Esophagus muscularis mucosa (tissue), 4 donors: ENCODE data around the gene NUMA1. TPM values are rescaled to one million over a fixed set of nuclear protein-coding genes. Genes with fewer than 3 reads are reported as not detected.

Experiments used
- DNase-seq: peaks from one replicate; pipeline ENCODE4 v3.0.0-alpha.2; 2017; ENCODE audit errors: extremely low spot score
- H3K27ac ChIP-seq, 4 donors: fragments of 200-600 bp; sonication (generic); replicated peaks in 1 of 4; 1 replicate in 3 of 4; 2 replicates in 1 of 4; pipeline ENCODE4 v1.5.1; 2016 to 2019; ENCODE audit warnings: mild to moderate bottlenecking in 1 of 4
- H3K27me3 ChIP-seq, 4 donors: fragments of 200-600 bp; sonication (generic); one replicate each; pipeline versions ENCODE4 v1.5.1 to v1.6.0; 2016 to 2019
- H3K36me3 ChIP-seq, 4 donors: fragments of 200-600 bp; sonication (generic); one replicate each; pipeline ENCODE4 v1.5.1; 2016 to 2019
- H3K4me1 ChIP-seq, 4 donors: fragments of 200-600 bp; sonication (generic); one replicate each; pipeline ENCODE4 v1.5.1; 2016 to 2019
- H3K4me3 ChIP-seq, 4 donors: fragments of 200-600 bp; sonication (generic); 1 replicate in 2 of 4; 2 replicates in 2 of 4; pipeline ENCODE4 v1.5.1; 2016 to 2019; ENCODE audit warnings: mild to moderate bottlenecking in 4 of 4, moderate library complexity in 1 of 4
- H3K9me3 ChIP-seq, 4 donors: fragments of 200-600 bp; sonication (generic); 1 replicate in 3 of 4; 2 replicates in 1 of 4; pipeline ENCODE4 v1.5.1; 2016 to 2019
- CTCF ChIP-seq, 3 experiments: fragments of 200-600 bp in 2 of 3; fragments of 450-650 bp in 1 of 3; sonication (generic) in 2 of 3; IDR thresholded peaks; one replicate each; pipeline ENCODE4 v1.5.1; 2017 to 2019; ENCODE audit warnings: antibody characterized with exemption in 3 of 3, mild to moderate bottlenecking in 2 of 3, moderate library complexity in 1 of 3
- EP300 ChIP-seq: sonication (generic); formaldehyde crosslinking; IDR thresholded peaks from one replicate; pipeline ENCODE4 v1.6.1; 2017; ENCODE audit warnings: antibody characterized with exemption
- POLR2A ChIP-seq: fragments of 450-650 bp; IDR thresholded peaks from one replicate; pipeline ENCODE4 v1.6.1; 2017; ENCODE audit warnings: antibody characterized with exemption, moderate library complexity, mild to moderate bottlenecking, low read depth
- POLR2AphosphoS5 ChIP-seq, 2 donors: sonication (generic); formaldehyde crosslinking; IDR thresholded peaks; one replicate each; pipeline ENCODE4 v1.6.1; 2017; ENCODE audit warnings: antibody characterized with exemption in 2 of 2
- WGBS: methylation state at CpG from one replicate; pipeline ENCODE4 v1.1.5; 2018; 5-methylcytosine and 5-hydroxymethylcytosine counted together
- intact Hi-C: fragments of 100-400 bp; cut with DNase I; formaldehyde crosslinking; loops from one replicate; pipeline ENCODE4 v1.15.1; 2023
- total RNA-seq, 4 donors: library from RNA; depleted of rRNA; stranded (reverse); fragments of >200 nt; gene quantifications; one replicate each; pipeline versions ENCODE4 v1.1.0 to v1.2.1, GENCODE V29; 2016

The NUMA1 gene
- total RNA-seq, 4 donors from 2014 or later: 214 to 328 (median 272) TPM

GRCh38 chr11:72015511-72016061 lies 64.8 kb downstream of the NUMA1 start:
- DNase-seq: no peak
- Histone ChIP-seq H3K27me3 (no peaks in the 10 kb centered on the region), H3K36me3 (peaks cover 92 to 100% (median 100%) of the 10 kb centered on the region in 4 donors), H3K4me1 (peaks cover 33 to 56% (median 51%) of the 10 kb centered on the region in 4 donors), H3K9me3 (no peaks in the 10 kb centered on the region), H3K27ac (peak overlapping the region in 2 of 4 donors; percentile 60 to 76), H3K4me3 (no peak overlapping the region)
- 86% methylated on average over 8 of the region's 10 CpGs for WGBS
- intact Hi-C loops: no loop called here
- TF ChIP-seq EP300 (no peak), CTCF (IDR thresholded peaks at IDR 0.05) (peak in 1 of 3 experiments; percentile 16), POLR2AphosphoS5 (IDR thresholded peaks at IDR 0.05) (no peak), POLR2A (no peak)

- Histone ChIP-seq H3K4me3 (no peak overlapping the region), H3K27me3 (no peaks in the 10 kb centered on the region), H3K4me1 (peaks cover 33 to 58% (median 51%) of the 10 kb centered on the region in 4 donors), H3K9me3 (no peaks in the 10 kb centered on the region), H3K36me3 (peaks cover 92 to 100% (median 100%) of the 10 kb centered on the region in 4 donors), H3K27ac (peak overlapping the region; percentile 52 to 76 (median 66))
- no peak for DNase-seq
- TF ChIP-seq EP300 (no peak), POLR2A (no peak), POLR2AphosphoS5 (IDR thresholded peaks at IDR 0.05) (no peak), CTCF (IDR thresholded peaks at IDR 0.05) (no peak)
- intact Hi-C loops: no loop called here
- WGBS: 90% methylated on average over 16 of the region's 16 CpGs
Measured at GRCh38 chr11:72014761-72015320, 65.5 kb downstream of the NUMA1 start.

GRCh38 chr11:72013765-72014711 lies 66.3 kb downstream of the NUMA1 start:
- 82% methylated on average over 29 of the region's 38 CpGs for WGBS
- peaks cover 33 to 58% (median 51%) of the 10 kb centered on the region in 4 donors for H3K4me1 ChIP-seq
- intact Hi-C loops: no loop called here
- DNase-seq: no peak
- TF ChIP-seq POLR2A (no peak), POLR2AphosphoS5 (IDR thresholded peaks at IDR 0.05) (no peak), EP300 (no peak), CTCF (IDR thresholded peaks at IDR 0.05) (no peak)
- H3K36me3 ChIP-seq: peaks cover 87 to 100% (median 100%) of the 10 kb centered on the region in 4 donors
- no peaks in the 10 kb centered on the region for H3K27me3 ChIP-seq
- H3K9me3 ChIP-seq: no peaks in the 10 kb centered on the region
- H3K27ac ChIP-seq: peak overlapping the region; percentile 52 to 76 (median 66)
- H3K4me3 ChIP-seq: no peak overlapping the region

GRCh38 chr11:72012897-72013721 lies 67.2 kb downstream of the NUMA1 start:
- Histone ChIP-seq H3K27me3 (no peaks in the 10 kb centered on the region), H3K27ac (peak overlapping the region; percentile 52 to 76 (median 66)), H3K9me3 (no peaks in the 10 kb centered on the region), H3K4me1 (peaks cover 33 to 58% (median 51%) of the 10 kb centered on the region in 4 donors), H3K36me3 (peaks cover 87 to 100% (median 100%) of the 10 kb centered on the region in 4 donors), H3K4me3 (no peak overlapping the region)
- WGBS: 45% methylated on average over 23 of the region's 33 CpGs
- TF ChIP-seq CTCF (IDR thresholded peaks at IDR 0.05) (peak in 2 of 3 experiments; percentile 7 to 24), POLR2A (no peak), POLR2AphosphoS5 (IDR thresholded peaks at IDR 0.05) (peak; percentile 55 to 66), EP300 (no peak)
- intact Hi-C loops: no loop called here
- no peak for DNase-seq
